ENCODE results near the gene SSTR3. TPM values are rescaled to one million over a fixed set of nuclear protein-coding genes. Genes with fewer than 3 reads are reported as not detected.

Gene SSTR3
- total RNA-seq, 1 donor: not detected

- no peak for DNase-seq (ENCODE audit: low read depth)
- H3K4me3 ChIP-seq (ENCODE audit: low read depth, low read length): no peak overlapping the region
- TF ChIP-seq CTCF (IDR thresholded peaks at IDR 0.05; ENCODE audit: insufficient read depth, low read depth, low read length): no peak
Measured at GRCh38 chr22:37241351-37242142, 29.3 kb upstream of the SSTR3 start.

GRCh38 chr22:37240941-37241320, 28.7 kb upstream of the SSTR3 start:
- TF ChIP-seq CTCF (IDR thresholded peaks at IDR 0.05; ENCODE audit: insufficient read depth, low read depth, low read length): no peak
- no peak for DNase-seq (ENCODE audit: low read depth)

GRCh38 chr22:37240240-37240940, 28.1 kb upstream of the SSTR3 start:
- TF ChIP-seq CTCF (IDR thresholded peaks at IDR 0.05; ENCODE audit: insufficient read depth, low read depth, low read length): no peak
- no peak overlapping the region for H3K4me3 ChIP-seq (ENCODE audit: low read depth, low read length)
- DNase-seq (ENCODE audit: low read depth): no peak

More at GRCh38 chr22:37240941-37241320, 28.7 kb upstream of the SSTR3 start:
- H3K4me3 ChIP-seq (ENCODE audit: low read depth, low read length): no peak overlapping the region

- DNase-seq (ENCODE audit: low read depth): no peak
- H3K4me3 ChIP-seq (ENCODE audit: low read depth, low read length): no peak overlapping the region
- TF ChIP-seq CTCF (IDR thresholded peaks at IDR 0.05; ENCODE audit: insufficient read depth, low read depth, low read length): no peak
Measured at GRCh38 chr22:37239336-37240239, 27.3 kb upstream of the SSTR3 start.

- no peak for TF ChIP-seq CTCF (IDR thresholded peaks at IDR 0.05; ENCODE audit: insufficient read depth, low read depth, low read length)
- peak; percentile 60 for DNase-seq (ENCODE audit: low read depth)
- H3K4me3 ChIP-seq (ENCODE audit: low read depth, low read length): no peak overlapping the region
Measured at GRCh38 chr22:37237371-37238268, 25.3 kb upstream of the SSTR3 start.

Data from fibroblast of villous mesenchyme (primary cell).